ENCODE measurements around the gene RUFY3. TPM values are rescaled to one million over a fixed set of nuclear protein-coding genes. Genes with fewer than 3 reads are reported as not detected.

The RUFY3 gene
- total and polyA plus RNA-seq, 2 of the 13 experiments (the other 11 are each of a cell fraction or from before 2014, with no cell fraction given): 17.9 to 25.3 TPM

- WGBS (ENCODE audit: low lambda C conversion rate): 95% methylated on average over 1 of the region's 1 CpG
- no peak overlapping the region for H3K4me3 ChIP-seq (replicated peaks in 1 of 3; ENCODE audit: insufficient read depth in 1 of 3, low read depth in 2 of 3, low read length in 3 of 3)
- no peak overlapping the region for H3K4me2 ChIP-seq (ENCODE audit: low read depth, low read length)
- DNase-seq (ENCODE audit: low spot score) (no peak), ATAC-seq (no peak), FAIRE-seq (no peak)
- H4K20me1 ChIP-seq (ENCODE audit: insufficient read depth, low read length): no peaks in the 10 kb centered on the region
- H3K9me3 ChIP-seq (ENCODE audit: low read length): no peaks in the 10 kb centered on the region
- H3K27me3 ChIP-seq (ENCODE audit: control insufficient read depth in 1 of 2, insufficient read depth in 2 of 2, low read length in 2 of 2): no peaks in the 10 kb centered on the region
- no TSS peak for BruUV-seq (replicated peaks)
- H3K9ac ChIP-seq (ENCODE audit: insufficient read depth, low read depth, low read length): no peak overlapping the region
- in situ Hi-C loops (cut with HindIII; ENCODE audit: extremely low pct_ligation_motif_present, low pct_unique_long_range_greater_than_20kb) (no loop called here), intact Hi-C loops (cut with micrococcal nuclease; ENCODE audit: unreplicated experiment) (no loop called here)
- no peak overlapping the region for H3K27ac ChIP-seq (ENCODE audit: extremely low read length, insufficient read depth, low read length)
- peaks cover 0 to 15% of the 10 kb centered on the region in 2 experiments; a peak in 1 of 5 replicates for H3K36me3 ChIP-seq (replicated peaks in 1 of 2; ENCODE audit: control insufficient read depth in 1 of 2, insufficient read depth in 2 of 2, low read length in 2 of 2)
- H2AFZ ChIP-seq (ENCODE audit: low read length): no peak overlapping the region
- CTCF ChIA-PET (ENCODE audit: low intra/inter-chr PET ratio, low total read pairs): no interaction called here
- TF ChIP-seq ZNF577 (CRISPR knock-in tag; IDR thresholded peaks at IDR 0.05; ENCODE audit: borderline replicate concordance, low read depth): no peak
- no peak for TF ChIP-seq RELA (CRISPR knock-in tag; IDR thresholded peaks at IDR 0.05)
- TF ChIP-seq ZSCAN12 (CRISPR knock-in tag; IDR thresholded peaks at IDR 0.05): no peak
- no peak for TF ChIP-seq ZNF335 (CRISPR knock-in tag; IDR thresholded peaks at IDR 0.05)
- TF ChIP-seq, protein P1, sequence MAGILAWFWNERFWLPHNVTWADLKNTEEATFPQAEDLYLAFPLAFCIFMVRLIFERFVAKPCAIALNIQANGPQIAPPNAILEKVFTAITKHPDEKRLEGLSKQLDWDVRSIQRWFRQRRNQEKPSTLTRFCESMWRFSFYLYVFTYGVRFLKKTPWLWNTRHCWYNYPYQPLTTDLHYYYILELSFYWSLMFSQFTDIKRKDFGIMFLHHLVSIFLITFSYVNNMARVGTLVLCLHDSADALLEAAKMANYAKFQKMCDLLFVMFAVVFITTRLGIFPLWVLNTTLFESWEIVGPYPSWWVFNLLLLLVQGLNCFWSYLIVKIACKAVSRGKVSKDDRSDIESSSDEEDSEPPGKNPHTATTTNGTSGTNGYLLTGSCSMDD (CRISPR knock-in tag; IDR thresholded peaks at IDR 0.05): no peak
- TF ChIP-seq PRMT3 (CRISPR knock-in tag; IDR thresholded peaks at IDR 0.05; ENCODE audit: borderline replicate concordance, low read depth): no peak
- TF ChIP-seq ZFP62 (CRISPR knock-in tag; IDR thresholded peaks at IDR 0.05): no peak
- TF ChIP-seq PCBP2 (optimal IDR thresholded peaks at IDR 0.05; ENCODE audit: low read depth, low read length, poor library complexity, severe bottlenecking): no peak
- TF ChIP-seq CENPX (CRISPR knock-in tag; IDR thresholded peaks at IDR 0.05): no peak
- TF ChIP-seq, protein P2, sequence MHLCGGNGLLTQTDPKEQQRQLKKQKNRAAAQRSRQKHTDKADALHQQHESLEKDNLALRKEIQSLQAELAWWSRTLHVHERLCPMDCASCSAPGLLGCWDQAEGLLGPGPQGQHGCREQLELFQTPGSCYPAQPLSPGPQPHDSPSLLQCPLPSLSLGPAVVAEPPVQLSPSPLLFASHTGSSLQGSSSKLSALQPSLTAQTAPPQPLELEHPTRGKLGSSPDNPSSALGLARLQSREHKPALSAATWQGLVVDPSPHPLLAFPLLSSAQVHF (CRISPR knock-in tag; IDR thresholded peaks at IDR 0.05): no peak
- POLR2A ChIA-PET: no interaction called here
- H3K4me1 ChIP-seq (ENCODE audit: insufficient read depth, low read length): no peaks in the 10 kb centered on the region
- no peaks in the 10 kb centered on the region for H3K79me2 ChIP-seq (ENCODE audit: insufficient read depth, low read length)
Measured at GRCh38 chr4:70760662-70761061, 38.9 kb downstream of the RUFY3 start.
